Neural progenitor cell (in vitro differentiated cells): ENCODE measurements around the gene SLC38A10.

Experiments used
- EZH2 ChIP-seq: fragments of 200-600 bp; sonication (generic); IDR thresholded peaks from 2 replicates; pipeline ENCODE4 v1.6.1; 2017; ENCODE audit warnings: antibody characterized with exemption, mild to moderate bottlenecking, moderate library complexity
- EZH2phosphoT487 ChIP-seq: fragments of 200-600 bp; sonication (generic); IDR thresholded peaks from 2 replicates; pipeline ENCODE4 v1.6.1; 2017; ENCODE audit warnings: antibody characterized with exemption
- TF ChIP-seq, protein P1 (sequence below): fragments of 200-600 bp; sonication (generic); IDR thresholded peaks from 2 replicates; pipeline ENCODE4 v1.5.1; 2017; ENCODE audit warnings: antibody characterized with exemption, mild to moderate bottlenecking

- TF ChIP-seq, protein P1, sequence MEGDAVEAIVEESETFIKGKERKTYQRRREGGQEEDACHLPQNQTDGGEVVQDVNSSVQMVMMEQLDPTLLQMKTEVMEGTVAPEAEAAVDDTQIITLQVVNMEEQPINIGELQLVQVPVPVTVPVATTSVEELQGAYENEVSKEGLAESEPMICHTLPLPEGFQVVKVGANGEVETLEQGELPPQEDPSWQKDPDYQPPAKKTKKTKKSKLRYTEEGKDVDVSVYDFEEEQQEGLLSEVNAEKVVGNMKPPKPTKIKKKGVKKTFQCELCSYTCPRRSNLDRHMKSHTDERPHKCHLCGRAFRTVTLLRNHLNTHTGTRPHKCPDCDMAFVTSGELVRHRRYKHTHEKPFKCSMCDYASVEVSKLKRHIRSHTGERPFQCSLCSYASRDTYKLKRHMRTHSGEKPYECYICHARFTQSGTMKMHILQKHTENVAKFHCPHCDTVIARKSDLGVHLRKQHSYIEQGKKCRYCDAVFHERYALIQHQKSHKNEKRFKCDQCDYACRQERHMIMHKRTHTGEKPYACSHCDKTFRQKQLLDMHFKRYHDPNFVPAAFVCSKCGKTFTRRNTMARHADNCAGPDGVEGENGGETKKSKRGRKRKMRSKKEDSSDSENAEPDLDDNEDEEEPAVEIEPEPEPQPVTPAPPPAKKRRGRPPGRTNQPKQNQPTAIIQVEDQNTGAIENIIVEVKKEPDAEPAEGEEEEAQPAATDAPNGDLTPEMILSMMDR = no peak
- no peak for TF ChIP-seq EZH2phosphoT487
- TF ChIP-seq EZH2 = no peak
Observed at GRCh38 chr17:81299846-81300585, 4.9 kb upstream of the SLC38A10 start.
